GM12892 (cell line): Measurements from ENCODE around the gene MAPRE3.

ENCODE experiments used
- POLR2A ChIP-seq: IDR thresholded peaks from 2 replicates; pipeline ENCODE4 v1.6.1; 2011; ENCODE audit warnings: low read depth, low read length, control low read depth
- POLR2AphosphoS5 ChIP-seq: IDR thresholded peaks from 2 replicates; pipeline ENCODE4 v1.6.1; 2011; ENCODE audit warnings: low read depth, low read length, control low read depth

DNA sequence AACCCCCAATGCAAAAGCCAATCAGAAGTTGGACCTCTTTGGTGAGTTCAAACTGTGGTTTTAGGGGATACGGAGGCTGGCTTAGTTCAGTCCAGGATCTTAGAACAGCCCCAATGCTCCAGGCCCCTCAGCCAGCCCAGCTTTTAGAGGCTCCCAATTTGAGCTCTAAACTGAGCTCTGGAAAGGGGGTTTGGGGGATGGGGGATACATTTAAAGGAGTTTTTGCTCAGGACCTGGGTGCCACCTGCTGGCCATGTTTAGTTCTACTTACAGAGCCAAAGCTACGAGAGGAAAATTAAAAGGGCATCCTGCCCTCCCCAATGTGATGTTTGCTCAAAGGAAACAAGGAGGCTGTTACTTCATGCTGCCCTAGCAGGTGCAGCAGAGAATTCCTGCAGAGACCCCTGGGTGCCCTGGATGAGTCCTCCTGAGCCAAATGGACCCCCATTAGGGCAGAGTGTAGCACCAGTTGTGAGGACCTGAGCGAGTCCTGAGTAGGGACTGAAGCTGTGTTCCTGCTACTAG lies 46.4 kb downstream of the MAPRE3 start:
- TF ChIP-seq POLR2A (no peak), POLR2AphosphoS5 (no peak)
